Measurements from ENCODE around the gene GALNT12.

GALNT12 gene

DNA sequence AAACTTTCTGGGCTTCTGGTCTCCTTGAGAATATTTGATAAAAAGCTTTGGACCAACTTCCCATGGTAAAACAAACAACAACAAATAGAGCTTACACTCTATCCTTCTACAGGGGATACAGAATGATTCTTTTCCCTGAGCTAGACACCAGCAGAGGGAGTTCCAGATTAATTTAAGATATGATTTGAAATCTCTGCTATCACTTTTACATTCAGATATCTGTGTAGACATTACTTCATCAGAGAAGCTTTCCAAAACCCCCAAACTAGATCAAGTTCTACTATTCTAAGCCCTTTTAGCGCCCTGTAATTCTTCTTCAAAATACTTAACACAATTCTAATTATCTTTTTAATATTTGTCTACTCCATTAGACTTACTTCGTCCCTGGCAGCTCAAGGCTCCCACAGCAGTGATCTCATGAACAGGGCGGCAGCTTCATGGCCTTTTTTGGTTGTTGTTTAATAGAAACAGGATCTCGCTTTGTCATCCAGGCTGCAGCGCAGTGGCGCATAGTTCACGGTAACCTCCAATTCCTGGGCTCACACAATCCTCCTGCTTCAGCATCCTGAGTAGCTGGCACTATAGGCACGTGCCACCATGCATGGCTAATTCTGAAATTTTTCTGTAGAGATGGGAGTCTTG lies 955 bp upstream of the GALNT12 start:
- peak overlapping the region in 1 of 2 donors; percentile 32 for H3K27ac ChIP-seq

DNA sequence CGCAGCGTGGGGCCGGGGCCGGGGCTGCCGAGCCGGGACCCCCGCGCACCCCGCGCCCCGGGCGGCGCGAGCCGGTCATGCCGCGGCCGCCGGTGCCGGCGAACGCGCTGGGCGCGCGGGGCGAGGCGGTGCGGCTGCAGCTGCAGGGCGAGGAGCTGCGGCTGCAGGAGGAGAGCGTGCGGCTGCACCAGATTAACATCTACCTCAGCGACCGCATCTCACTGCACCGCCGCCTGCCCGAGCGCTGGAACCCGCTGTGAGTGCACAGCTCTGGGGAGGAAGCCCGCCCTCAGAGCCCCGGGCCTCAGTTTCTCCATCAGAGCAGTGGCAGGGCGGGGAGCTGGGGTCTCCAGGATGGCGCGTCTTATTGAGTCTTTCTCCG lies 335 bp downstream of the GALNT12 start:
- H3K4me3 ChIP-seq, result peak overlapping the region; percentile 50 to 61
- no peak overlapping the region for H3K27ac ChIP-seq

More for the DNA sequence above, 955 bp upstream of the GALNT12 start:
- Histone ChIP-seq H3K36me3 (no peaks in the 10 kb centered on the region), H3K4me1 (peaks cover 0 to 35% (median 13%) of the 10 kb centered on the region in 4 donors), H3K9me3 (no peaks in the 10 kb centered on the region), H3K4me3 (peak overlapping the region in 1 of 2 donors; percentile 61), H3K27me3 (peaks cover 0 to 18% of the 10 kb centered on the region in 2 donors)
- DNase-seq, result no peak
- intact Hi-C loops (cut with DNase I; ENCODE audit: low total_unique reads), result no loop called here
- TF ChIP-seq, protein P1, sequence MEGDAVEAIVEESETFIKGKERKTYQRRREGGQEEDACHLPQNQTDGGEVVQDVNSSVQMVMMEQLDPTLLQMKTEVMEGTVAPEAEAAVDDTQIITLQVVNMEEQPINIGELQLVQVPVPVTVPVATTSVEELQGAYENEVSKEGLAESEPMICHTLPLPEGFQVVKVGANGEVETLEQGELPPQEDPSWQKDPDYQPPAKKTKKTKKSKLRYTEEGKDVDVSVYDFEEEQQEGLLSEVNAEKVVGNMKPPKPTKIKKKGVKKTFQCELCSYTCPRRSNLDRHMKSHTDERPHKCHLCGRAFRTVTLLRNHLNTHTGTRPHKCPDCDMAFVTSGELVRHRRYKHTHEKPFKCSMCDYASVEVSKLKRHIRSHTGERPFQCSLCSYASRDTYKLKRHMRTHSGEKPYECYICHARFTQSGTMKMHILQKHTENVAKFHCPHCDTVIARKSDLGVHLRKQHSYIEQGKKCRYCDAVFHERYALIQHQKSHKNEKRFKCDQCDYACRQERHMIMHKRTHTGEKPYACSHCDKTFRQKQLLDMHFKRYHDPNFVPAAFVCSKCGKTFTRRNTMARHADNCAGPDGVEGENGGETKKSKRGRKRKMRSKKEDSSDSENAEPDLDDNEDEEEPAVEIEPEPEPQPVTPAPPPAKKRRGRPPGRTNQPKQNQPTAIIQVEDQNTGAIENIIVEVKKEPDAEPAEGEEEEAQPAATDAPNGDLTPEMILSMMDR (IDR thresholded peaks at IDR 0.05), result no peak

DNA sequence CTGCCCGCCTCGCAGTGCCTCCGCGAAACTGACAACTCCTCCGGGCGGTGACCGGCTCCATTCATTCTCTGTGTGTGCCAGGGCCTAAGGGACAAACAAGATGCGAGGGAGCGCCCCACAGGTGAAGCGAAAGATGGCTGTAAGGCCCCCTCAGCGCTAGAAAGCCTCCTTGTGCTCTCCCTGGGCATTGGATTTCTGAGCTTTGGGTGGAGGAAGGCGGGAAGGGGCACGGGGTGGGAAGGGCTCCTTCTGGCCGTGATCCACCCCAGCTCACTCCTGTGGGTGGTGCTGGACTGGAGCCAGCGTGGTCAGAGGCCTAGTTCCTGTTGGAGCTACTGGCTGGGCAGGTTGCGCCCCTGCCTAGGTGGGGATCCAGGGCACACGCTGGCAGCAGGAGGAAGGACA lies 943 bp downstream of the GALNT12 start:
- peaks cover 0 to 18% of the 10 kb centered on the region in 2 donors for H3K27me3 ChIP-seq
- no peak overlapping the region for H3K27ac ChIP-seq
- peak in 1 of 2 donors; percentile 67 for DNase-seq
- no peaks in the 10 kb centered on the region for H3K36me3 ChIP-seq
- TF ChIP-seq, protein P1 (IDR thresholded peaks at IDR 0.05), result no peak
- peak overlapping the region; percentile 50 to 61 for H3K4me3 ChIP-seq
- peaks cover 0 to 35% (median 13%) of the 10 kb centered on the region in 4 donors for H3K4me1 ChIP-seq
- intact Hi-C loops (cut with DNase I; ENCODE audit: low total_unique reads), result no loop called here
- H3K9me3 ChIP-seq, result no peaks in the 10 kb centered on the region

More for the DNA sequence above, 335 bp downstream of the GALNT12 start:
- Histone ChIP-seq H3K9me3 (no peaks in the 10 kb centered on the region), H3K27me3 (peaks cover 0 to 18% of the 10 kb centered on the region in 2 donors), H3K4me1 (peaks cover 0 to 35% (median 13%) of the 10 kb centered on the region in 4 donors), H3K36me3 (no peaks in the 10 kb centered on the region)
- DNase-seq, result no peak
- intact Hi-C loops (cut with DNase I; ENCODE audit: low total_unique reads), result no loop called here
- TF ChIP-seq, protein P1 (IDR thresholded peaks at IDR 0.05), result no peak

DNA sequence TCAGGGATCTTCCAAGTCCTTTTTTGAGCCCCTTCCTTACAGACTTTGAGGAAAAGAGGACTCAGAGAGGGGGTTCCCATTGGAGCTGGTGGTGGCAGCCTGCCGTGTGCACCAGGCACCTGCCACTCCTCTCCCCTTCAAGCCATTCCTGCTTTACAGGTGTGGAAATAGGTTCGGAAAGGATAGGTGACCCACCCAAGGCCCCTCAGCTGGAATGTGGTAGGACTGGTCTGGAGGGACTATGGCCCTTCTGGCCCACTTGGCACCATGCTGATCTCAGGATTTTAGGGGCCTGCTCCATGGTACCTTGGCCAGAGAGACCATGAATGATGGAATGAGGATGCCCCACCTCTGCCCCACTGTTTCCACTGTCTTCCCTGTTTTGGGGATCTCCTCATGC lies 1.4 kb downstream of the GALNT12 start:
- Histone ChIP-seq H3K4me3 (no peak overlapping the region), H3K27ac (no peak overlapping the region)

DNA sequence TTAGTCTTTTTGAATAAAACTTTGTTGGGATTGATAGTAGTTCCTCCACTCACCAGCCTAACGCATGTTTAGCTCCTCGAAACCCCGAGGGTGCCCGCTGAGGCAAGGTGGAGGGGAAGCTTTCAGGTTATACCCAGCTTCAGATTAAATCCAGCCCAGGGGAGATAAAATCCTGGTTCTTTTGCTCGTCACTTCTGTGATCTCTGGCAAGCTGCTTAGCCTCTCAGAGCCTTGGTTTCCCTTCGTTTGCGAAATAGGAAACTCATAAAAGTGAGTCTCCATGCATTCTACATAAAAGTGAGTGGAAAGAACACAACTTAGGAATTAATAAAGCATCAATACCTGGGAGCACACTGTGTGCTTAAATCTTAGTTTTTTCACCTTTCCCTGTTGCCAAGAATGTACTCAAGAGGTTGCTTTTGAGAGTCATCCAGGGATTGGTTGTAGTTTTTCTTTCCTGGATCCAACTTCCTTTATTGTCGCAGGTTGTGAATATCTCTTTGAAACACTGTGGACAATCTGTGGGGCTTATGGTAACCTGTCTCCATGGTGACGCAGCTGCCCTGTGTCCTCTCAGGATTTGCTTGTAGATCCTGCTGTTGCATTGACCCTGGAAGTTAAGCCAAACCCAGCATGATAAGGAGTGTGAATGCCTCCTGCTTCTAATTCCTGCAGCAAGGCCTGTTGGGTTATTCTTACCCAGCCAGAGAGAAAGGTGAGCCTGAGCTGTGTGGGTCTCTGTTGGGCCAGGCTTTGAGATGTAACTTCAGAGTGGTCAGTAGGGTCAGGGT lies 2.0 kb downstream of the GALNT12 start:
- intact Hi-C loops (cut with DNase I; ENCODE audit: low total_unique reads), result no loop called here
- Histone ChIP-seq H3K27ac (no peak overlapping the region), H3K9me3 (no peaks in the 10 kb centered on the region), H3K4me3 (no peak overlapping the region), H3K4me1 (peaks cover 0 to 35% (median 13%) of the 10 kb centered on the region in 4 donors), H3K27me3 (peaks cover 0 to 18% of the 10 kb centered on the region in 2 donors), H3K36me3 (no peaks in the 10 kb centered on the region)
- DNase-seq, result no peak
- TF ChIP-seq, protein P1 (IDR thresholded peaks at IDR 0.05), result no peak

More for the DNA sequence above, 1.4 kb downstream of the GALNT12 start:
- TF ChIP-seq, protein P1 (IDR thresholded peaks at IDR 0.05), result no peak
- peaks cover 0 to 18% of the 10 kb centered on the region in 2 donors for H3K27me3 ChIP-seq
- no peak for DNase-seq
- peaks cover 0 to 35% (median 13%) of the 10 kb centered on the region in 4 donors for H3K4me1 ChIP-seq
- no peaks in the 10 kb centered on the region for H3K36me3 ChIP-seq
- H3K9me3 ChIP-seq, result no peaks in the 10 kb centered on the region
- intact Hi-C loops (cut with DNase I; ENCODE audit: low total_unique reads), result no loop called here
